Osteoblast (primary cell): ENCODE data around the gene ST3GAL2. TPM values are rescaled to one million over a fixed set of nuclear protein-coding genes. Genes with fewer than 3 reads are reported as not detected.

ENCODE experiments used
- DNase-seq: peaks from one replicate; pipeline ENCODE4 v3.0.0; 2011; ENCODE audit warnings: low spot score, mixed read lengths; ENCODE audit not compliant: insufficient read length; ENCODE audit errors: missing footprints
- H2AFZ ChIP-seq: 2 replicates; pipeline ENCODE4 v1.6.0; 2011; ENCODE audit warnings: mild to moderate bottlenecking, low read length
- H3K27ac ChIP-seq: 2 replicates; pipeline ENCODE4 v1.5.1; 2011; ENCODE audit warnings: mild to moderate bottlenecking, low read depth, low read length, moderate library complexity
- H3K27me3 ChIP-seq: 2 replicates; pipeline ENCODE4 v1.6.0; 2012; ENCODE audit warnings: mild to moderate bottlenecking, control low read depth, inconsistent platforms, low read length, moderate library complexity; ENCODE audit not compliant: insufficient read depth
- H3K36me3 ChIP-seq: 2 replicates; pipeline ENCODE4 v1.5.1; 2011; ENCODE audit warnings: mild to moderate bottlenecking, low read length, control low read depth, moderate library complexity; ENCODE audit not compliant: insufficient read depth
- H3K4me1 ChIP-seq: 2 replicates; pipeline ENCODE4 v1.5.1; 2011; ENCODE audit warnings: mild to moderate bottlenecking, low read length, control low read depth, moderate library complexity; ENCODE audit not compliant: insufficient read depth
- H3K4me2 ChIP-seq: 2 replicates; pipeline ENCODE4 v1.6.0; 2011; ENCODE audit warnings: mild to moderate bottlenecking, low read length; ENCODE audit not compliant: insufficient read depth
- H3K4me3 ChIP-seq: fragments of 200-600 bp; sonication (generic); 3 replicates; pipeline ENCODE4 v1.5.1; 2012; ENCODE audit warnings: mild to moderate bottlenecking, low read length, inconsistent platforms; ENCODE audit not compliant: insufficient read depth
- H3K79me2 ChIP-seq: 2 replicates; pipeline ENCODE4 v1.6.0; 2012; ENCODE audit warnings: mild to moderate bottlenecking, low read length, control low read depth, inconsistent platforms; ENCODE audit not compliant: insufficient read depth
- H3K9me3 ChIP-seq: 2 replicates; pipeline ENCODE4 v1.5.1; 2011; ENCODE audit warnings: low read depth, low read length, control low read depth
- H4K20me1 ChIP-seq: 2 replicates; pipeline ENCODE4 v1.6.0; 2012; ENCODE audit warnings: mild to moderate bottlenecking, low read length, control low read depth; ENCODE audit not compliant: insufficient read depth
- CTCF ChIP-seq: IDR thresholded peaks from 2 replicates; pipeline ENCODE4 v1.5.1; 2011; ENCODE audit warnings: mild to moderate bottlenecking, low read depth, low read length, moderate library complexity; ENCODE audit errors: extremely low read depth
- total RNA-seq: library from RNA; depleted of rRNA; stranded (reverse); fragments of >200 nt; gene quantifications from 2 replicates; pipeline ENCODE4 v1.2.3, GENCODE V29; 2012

Gene ST3GAL2
- total RNA-seq, 1 donor, result 22.4 TPM

DNA sequence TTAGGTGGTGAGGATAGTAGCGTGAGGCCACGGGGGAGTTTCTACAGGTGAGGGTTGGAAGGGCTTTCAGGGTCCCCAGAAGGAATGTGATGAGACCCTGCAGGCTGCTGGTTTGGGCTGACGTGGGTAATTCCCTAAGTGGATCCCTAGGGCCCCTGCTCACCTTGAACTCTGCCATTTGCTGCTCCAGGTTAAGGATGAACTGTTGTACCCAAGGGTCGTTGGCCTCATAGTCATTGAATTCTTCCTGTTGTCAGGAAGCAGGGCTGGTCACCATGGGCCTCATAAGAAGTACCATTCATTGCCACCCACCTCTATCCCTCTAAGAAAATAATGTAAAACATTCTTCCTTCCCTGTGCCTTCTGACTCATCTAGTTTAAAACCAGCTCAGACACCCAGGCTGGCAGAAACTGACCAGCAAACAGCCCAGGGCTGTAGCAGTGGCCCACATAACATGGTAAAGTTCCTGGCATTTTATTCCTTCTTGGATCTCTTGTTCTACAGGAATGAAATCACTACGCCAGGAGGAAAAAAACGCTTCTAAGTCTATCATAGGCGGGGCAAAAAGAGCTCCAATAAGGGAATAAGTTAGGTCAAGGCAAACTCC, 43.1 kb upstream of the ST3GAL2 start:
- Histone ChIP-seq H3K36me3 (peaks cover 35% of the 10 kb centered on the region), H3K79me2 (no peaks in the 10 kb centered on the region), H4K20me1 (no peaks in the 10 kb centered on the region), H3K27ac (peak overlapping the region; percentile 40), H3K4me1 (peaks cover 12% of the 10 kb centered on the region), H3K4me2 (no peak overlapping the region), H2AFZ (no peak overlapping the region), H3K27me3 (no peaks in the 10 kb centered on the region), H3K4me3 (no peak overlapping the region), H3K9me3 (no peaks in the 10 kb centered on the region)
- no peak for TF ChIP-seq CTCF
- DNase-seq, result peak; percentile 98

DNA sequence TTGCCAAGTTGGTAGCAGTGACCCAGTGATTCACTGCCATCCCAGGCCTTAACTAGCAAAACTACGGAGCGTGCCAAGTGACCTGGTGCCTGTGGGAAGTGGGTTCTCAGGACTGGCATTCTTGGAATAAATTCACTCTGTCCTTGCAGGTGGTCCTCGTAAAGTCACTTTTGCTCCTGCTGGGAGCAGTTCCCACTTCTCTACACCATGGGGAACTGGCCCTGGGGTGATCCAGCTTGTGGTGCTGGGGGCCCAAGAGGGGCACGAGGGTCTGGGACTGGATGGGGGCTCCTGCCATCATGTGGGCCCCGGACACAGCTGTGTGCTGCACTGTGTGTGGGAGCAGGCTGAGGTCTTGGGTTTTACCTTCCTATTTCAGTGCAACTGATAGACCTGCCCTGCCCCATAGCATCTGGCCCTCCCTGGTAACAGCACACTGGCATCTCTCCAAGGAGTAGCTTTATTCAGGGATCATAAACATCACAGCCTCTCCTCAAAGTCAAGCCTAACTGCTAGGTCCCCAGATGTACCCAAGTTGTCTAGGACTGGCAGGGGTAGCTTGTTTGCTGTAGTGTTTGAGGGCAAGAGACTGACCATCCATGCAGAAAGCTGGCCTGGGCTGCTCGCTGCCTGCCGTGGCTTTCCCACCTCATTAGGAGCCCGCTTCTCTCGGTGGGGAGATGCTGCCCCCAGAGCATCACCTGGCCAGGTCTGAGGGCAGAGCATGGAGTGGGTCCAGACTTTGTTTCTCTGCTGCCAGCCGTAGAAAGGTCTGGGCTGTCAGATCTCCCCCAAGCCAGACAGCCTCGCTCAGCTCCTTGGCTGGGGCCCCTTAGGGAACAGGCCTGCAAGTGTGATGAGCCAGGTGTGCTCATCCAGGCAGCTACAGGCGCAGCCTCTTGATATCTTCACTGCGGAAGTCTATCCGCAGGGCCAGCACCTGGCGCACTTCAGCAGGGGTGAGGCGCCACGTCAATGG, 41.5 kb upstream of the ST3GAL2 start:
- no peak for TF ChIP-seq CTCF
- Histone ChIP-seq H3K4me1 (peaks cover 22% of the 10 kb centered on the region), H3K27ac (no peak overlapping the region), H3K79me2 (no peaks in the 10 kb centered on the region), H3K36me3 (peaks cover 35% of the 10 kb centered on the region), H2AFZ (no peak overlapping the region), H3K4me3 (no peak overlapping the region), H3K27me3 (no peaks in the 10 kb centered on the region), H3K4me2 (no peak overlapping the region), H4K20me1 (no peaks in the 10 kb centered on the region), H3K9me3 (no peaks in the 10 kb centered on the region)
- peak; percentile 83 for DNase-seq

DNA sequence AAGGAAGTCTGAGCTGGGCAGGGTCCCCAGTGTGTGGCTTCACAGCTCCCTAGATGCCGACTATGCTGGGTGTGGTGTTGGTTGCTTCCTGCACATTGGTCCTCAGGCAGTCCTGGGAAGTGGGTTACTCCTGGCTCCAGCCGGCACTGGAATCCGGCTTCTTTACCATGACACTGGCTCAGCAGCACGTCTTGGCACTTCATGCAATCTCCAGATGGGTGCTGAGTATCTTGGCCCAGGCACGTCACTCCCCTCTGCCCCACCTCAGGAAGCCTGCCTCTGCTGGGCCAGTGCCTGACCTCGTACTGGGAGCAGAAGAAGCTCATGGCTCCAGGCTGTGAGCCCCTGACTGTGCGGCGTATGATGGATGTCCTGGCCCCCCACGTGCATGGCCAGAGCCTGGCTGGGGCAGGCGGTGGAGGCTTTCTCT, 40.0 kb upstream of the ST3GAL2 start:
- H3K27me3 ChIP-seq, result no peaks in the 10 kb centered on the region
- peaks cover 22% of the 10 kb centered on the region for H3K4me1 ChIP-seq
- DNase-seq, result peak; percentile 90
- no peak overlapping the region for H3K27ac ChIP-seq
- no peaks in the 10 kb centered on the region for H3K79me2 ChIP-seq
- TF ChIP-seq CTCF, result no peak
- H2AFZ ChIP-seq, result no peak overlapping the region
- H4K20me1 ChIP-seq, result no peaks in the 10 kb centered on the region
- no peaks in the 10 kb centered on the region for H3K9me3 ChIP-seq
- peaks cover 33% of the 10 kb centered on the region for H3K36me3 ChIP-seq
- no peak overlapping the region for H3K4me3 ChIP-seq
- no peak overlapping the region for H3K4me2 ChIP-seq

DNA sequence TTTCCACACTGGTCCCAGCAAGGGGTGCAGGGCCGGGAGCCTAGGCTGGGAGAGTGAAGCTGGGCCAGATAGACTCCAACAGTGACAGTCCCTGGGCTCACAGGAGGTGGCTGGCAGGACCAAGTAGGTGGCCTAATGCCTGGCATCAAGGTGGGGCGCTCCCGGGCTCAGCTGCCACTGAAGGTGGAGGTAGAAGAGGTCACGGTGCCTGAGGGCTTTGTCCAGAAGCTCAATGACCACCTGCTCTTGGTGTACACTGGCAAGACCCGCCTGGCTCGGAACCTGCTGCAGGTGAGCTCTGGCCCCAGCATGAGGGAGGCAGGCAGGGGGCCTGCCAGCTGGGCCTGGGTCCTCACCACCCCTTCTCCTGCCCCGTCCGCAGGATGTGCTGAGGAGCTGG, 39.3 kb upstream of the ST3GAL2 start:
- Histone ChIP-seq H3K4me1 (peaks cover 22% of the 10 kb centered on the region), H3K27me3 (no peaks in the 10 kb centered on the region), H3K79me2 (no peaks in the 10 kb centered on the region), H3K9me3 (no peaks in the 10 kb centered on the region), H3K4me2 (no peak overlapping the region), H3K4me3 (no peak overlapping the region), H3K27ac (no peak overlapping the region), H3K36me3 (peaks cover 26% of the 10 kb centered on the region), H2AFZ (no peak overlapping the region), H4K20me1 (no peaks in the 10 kb centered on the region)
- TF ChIP-seq CTCF, result no peak
- DNase-seq, result no peak
